H1 (cell line): ENCODE results near the gene SPIRE1. TPM values are rescaled to one million over a fixed set of nuclear protein-coding genes. Genes with fewer than 3 reads are reported as not detected.

Source experiments
- BACH1 ChIP-seq: IDR thresholded peaks from 2 replicates; pipeline ENCODE4 v1.6.1; 2012; ENCODE audit warnings: low read length, improper control_type of control experiment
- GTF2F1 ChIP-seq: IDR thresholded peaks from 2 replicates; pipeline ENCODE4 v1.6.1; 2012; ENCODE audit warnings: low read depth, low read length, improper control_type of control experiment, borderline replicate concordance
- HDAC6 ChIP-seq: IDR thresholded peaks from one replicate; pipeline ENCODE4 v1.7.1; 2012; ENCODE audit warnings: low read depth, mild to moderate bottlenecking, inconsistent platforms, low read length, moderate library complexity
- KDM4A ChIP-seq: IDR thresholded peaks from one replicate; pipeline ENCODE4 v1.7.1; 2012; ENCODE audit warnings: low read depth, mild to moderate bottlenecking, moderate library complexity, low read length, inconsistent platforms; ENCODE audit not compliant: severe bottlenecking
- POLR2A ChIP-seq, 2 experiments: IDR thresholded peaks; 1 replicate in 1 of 2; 2 replicates in 1 of 2; pipeline ENCODE4 v1.6.1; 2011; ENCODE audit warnings: low read depth in 2 of 2, low read length in 2 of 2, mild to moderate bottlenecking in 2 of 2; ENCODE audit errors: control extremely low read depth in 1 of 2
- POLR2AphosphoS5 ChIP-seq: IDR thresholded peaks from 2 replicates; pipeline ENCODE4 v1.6.1; 2011; ENCODE audit warnings: low read depth, low read length
- RAD21 ChIP-seq, 2 experiments: IDR thresholded peaks in 1 of 2; conservative IDR thresholded peaks in 1 of 2; 2 replicates each; pipeline ENCODE4 v1.6.1; 2011; ENCODE audit warnings: low read depth in 2 of 2, low read length in 2 of 2, improper control_type of control experiment in 1 of 2, inconsistent platforms in 1 of 2, mild to moderate bottlenecking in 1 of 2, moderate library complexity in 1 of 2
- SP2 ChIP-seq: IDR thresholded peaks from 2 replicates; pipeline ENCODE4 v1.6.1; 2012; ENCODE audit warnings: mild to moderate bottlenecking, low read length, inconsistent platforms
- TBP ChIP-seq: IDR thresholded peaks from 2 replicates; pipeline ENCODE4 v1.6.1; 2011; ENCODE audit warnings: low read depth, low read length, improper control_type of control experiment
- polyA plus RNA-seq, 7 experiments: library from polyadenylated mRNA; depleted of rRNA in 3 of 7; stranded (reverse) in 5 of 7; unstranded in 2 of 7; fragments of >200 nt in 5 of 7; fragments of 200-250 nt in 2 of 7; gene quantifications; 1 replicate in 5 of 7; 2 replicates in 1 of 7; 4 replicates in 1 of 7; pipeline versions ENCODE4 v1.2.1 to v1.2.3, GENCODE V29; 2011 to 2013; ENCODE audit warnings: missing spikeins in 2 of 7, mixed read lengths in 2 of 7
- total RNA-seq: library from RNA; stranded (reverse); fragmentation: NEBNext Ultra II Directional; extraction: Animal tissue kit (Norgen Biotek cat#: 25700); gene quantifications from 2 replicates; pipeline ENCODE4 v1.2.1, GENCODE V29; 2021
- TF ChIP-seq, protein P1 (sequence below): fragments of 300-600 bp; sonication (generic); IDR thresholded peaks from 2 replicates; pipeline ENCODE4 v1.7.1; 2012; ENCODE audit warnings: low read length, moderate library complexity, mild to moderate bottlenecking, inconsistent platforms; ENCODE audit not compliant: insufficient replicate concordance

Gene SPIRE1
- total and polyA plus RNA-seq, 2 of the 8 experiments (the other 6 are each of a cell fraction or from before 2014, with no cell fraction given), result 6.0 to 21.5 TPM

DNA sequence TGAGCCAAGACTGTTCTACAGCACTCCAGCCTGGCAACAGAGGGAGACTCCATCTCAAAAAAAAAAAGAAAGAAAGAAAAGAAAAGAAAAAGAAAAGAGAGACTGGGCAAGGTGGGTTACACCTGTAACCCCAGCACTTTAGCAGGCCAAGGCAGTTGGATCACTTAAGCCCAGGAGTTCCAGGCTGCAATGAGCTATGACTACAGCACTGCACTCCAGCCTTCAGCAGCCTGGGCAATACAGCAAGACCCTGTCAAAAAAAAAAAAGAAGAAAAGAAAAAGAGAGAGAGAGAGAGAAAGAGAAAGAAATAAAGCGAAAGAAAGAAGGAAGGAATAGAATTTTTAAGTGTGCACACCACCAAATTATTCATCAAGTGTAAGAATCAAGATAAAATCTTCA, 2.9 kb downstream of the SPIRE1 start (continued):
- TF ChIP-seq, protein P1, sequence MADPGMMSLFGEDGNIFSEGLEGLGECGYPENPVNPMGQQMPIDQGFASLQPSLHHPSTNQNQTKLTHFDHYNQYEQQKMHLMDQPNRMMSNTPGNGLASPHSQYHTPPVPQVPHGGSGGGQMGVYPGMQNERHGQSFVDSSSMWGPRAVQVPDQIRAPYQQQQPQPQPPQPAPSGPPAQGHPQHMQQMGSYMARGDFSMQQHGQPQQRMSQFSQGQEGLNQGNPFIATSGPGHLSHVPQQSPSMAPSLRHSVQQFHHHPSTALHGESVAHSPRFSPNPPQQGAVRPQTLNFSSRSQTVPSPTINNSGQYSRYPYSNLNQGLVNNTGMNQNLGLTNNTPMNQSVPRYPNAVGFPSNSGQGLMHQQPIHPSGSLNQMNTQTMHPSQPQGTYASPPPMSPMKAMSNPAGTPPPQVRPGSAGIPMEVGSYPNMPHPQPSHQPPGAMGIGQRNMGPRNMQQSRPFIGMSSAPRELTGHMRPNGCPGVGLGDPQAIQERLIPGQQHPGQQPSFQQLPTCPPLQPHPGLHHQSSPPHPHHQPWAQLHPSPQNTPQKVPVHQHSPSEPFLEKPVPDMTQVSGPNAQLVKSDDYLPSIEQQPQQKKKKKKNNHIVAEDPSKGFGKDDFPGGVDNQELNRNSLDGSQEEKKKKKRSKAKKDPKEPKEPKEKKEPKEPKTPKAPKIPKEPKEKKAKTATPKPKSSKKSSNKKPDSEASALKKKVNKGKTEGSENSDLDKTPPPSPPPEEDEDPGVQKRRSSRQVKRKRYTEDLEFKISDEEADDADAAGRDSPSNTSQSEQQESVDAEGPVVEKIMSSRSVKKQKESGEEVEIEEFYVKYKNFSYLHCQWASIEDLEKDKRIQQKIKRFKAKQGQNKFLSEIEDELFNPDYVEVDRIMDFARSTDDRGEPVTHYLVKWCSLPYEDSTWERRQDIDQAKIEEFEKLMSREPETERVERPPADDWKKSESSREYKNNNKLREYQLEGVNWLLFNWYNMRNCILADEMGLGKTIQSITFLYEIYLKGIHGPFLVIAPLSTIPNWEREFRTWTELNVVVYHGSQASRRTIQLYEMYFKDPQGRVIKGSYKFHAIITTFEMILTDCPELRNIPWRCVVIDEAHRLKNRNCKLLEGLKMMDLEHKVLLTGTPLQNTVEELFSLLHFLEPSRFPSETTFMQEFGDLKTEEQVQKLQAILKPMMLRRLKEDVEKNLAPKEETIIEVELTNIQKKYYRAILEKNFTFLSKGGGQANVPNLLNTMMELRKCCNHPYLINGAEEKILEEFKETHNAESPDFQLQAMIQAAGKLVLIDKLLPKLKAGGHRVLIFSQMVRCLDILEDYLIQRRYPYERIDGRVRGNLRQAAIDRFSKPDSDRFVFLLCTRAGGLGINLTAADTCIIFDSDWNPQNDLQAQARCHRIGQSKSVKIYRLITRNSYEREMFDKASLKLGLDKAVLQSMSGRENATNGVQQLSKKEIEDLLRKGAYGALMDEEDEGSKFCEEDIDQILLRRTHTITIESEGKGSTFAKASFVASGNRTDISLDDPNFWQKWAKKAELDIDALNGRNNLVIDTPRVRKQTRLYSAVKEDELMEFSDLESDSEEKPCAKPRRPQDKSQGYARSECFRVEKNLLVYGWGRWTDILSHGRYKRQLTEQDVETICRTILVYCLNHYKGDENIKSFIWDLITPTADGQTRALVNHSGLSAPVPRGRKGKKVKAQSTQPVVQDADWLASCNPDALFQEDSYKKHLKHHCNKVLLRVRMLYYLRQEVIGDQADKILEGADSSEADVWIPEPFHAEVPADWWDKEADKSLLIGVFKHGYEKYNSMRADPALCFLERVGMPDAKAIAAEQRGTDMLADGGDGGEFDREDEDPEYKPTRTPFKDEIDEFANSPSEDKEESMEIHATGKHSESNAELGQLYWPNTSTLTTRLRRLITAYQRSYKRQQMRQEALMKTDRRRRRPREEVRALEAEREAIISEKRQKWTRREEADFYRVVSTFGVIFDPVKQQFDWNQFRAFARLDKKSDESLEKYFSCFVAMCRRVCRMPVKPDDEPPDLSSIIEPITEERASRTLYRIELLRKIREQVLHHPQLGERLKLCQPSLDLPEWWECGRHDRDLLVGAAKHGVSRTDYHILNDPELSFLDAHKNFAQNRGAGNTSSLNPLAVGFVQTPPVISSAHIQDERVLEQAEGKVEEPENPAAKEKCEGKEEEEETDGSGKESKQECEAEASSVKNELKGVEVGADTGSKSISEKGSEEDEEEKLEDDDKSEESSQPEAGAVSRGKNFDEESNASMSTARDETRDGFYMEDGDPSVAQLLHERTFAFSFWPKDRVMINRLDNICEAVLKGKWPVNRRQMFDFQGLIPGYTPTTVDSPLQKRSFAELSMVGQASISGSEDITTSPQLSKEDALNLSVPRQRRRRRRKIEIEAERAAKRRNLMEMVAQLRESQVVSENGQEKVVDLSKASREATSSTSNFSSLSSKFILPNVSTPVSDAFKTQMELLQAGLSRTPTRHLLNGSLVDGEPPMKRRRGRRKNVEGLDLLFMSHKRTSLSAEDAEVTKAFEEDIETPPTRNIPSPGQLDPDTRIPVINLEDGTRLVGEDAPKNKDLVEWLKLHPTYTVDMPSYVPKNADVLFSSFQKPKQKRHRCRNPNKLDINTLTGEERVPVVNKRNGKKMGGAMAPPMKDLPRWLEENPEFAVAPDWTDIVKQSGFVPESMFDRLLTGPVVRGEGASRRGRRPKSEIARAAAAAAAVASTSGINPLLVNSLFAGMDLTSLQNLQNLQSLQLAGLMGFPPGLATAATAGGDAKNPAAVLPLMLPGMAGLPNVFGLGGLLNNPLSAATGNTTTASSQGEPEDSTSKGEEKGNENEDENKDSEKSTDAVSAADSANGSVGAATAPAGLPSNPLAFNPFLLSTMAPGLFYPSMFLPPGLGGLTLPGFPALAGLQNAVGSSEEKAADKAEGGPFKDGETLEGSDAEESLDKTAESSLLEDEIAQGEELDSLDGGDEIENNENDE, result no peak
- no peak for TF ChIP-seq SP2
- no peak for TF ChIP-seq TBP
- TF ChIP-seq GTF2F1, result no peak
- TF ChIP-seq KDM4A, result no peak
- no peak for TF ChIP-seq BACH1
- TF ChIP-seq RAD21 (IDR thresholded peaks at IDR 0.05 in 1 of 2, conservative IDR thresholded peaks at IDR 0.05 in 1 of 2; ENCODE audit: low read depth in 2 of 2, low read length in 2 of 2), result no peak
- TF ChIP-seq HDAC6, result no peak
- TF ChIP-seq POLR2AphosphoS5, result no peak
- no peak for TF ChIP-seq POLR2A (IDR thresholded peaks at IDR 0.05; ENCODE audit: control extremely low read depth in 1 of 2, low read depth in 2 of 2, low read length in 2 of 2)
- TF ChIP-seq, all 59 proteins: peak for 0
